ENCODE measurements around the gene RXFP1. TPM values are rescaled to one million over a fixed set of nuclear protein-coding genes. Genes with fewer than 3 reads are reported as not detected.

Gene RXFP1
- total RNA-seq, 2 donors from 2014 or later = not detected

GRCh38 chr4:158527516-158527915, 5.8 kb downstream of the RXFP1 start:
- H3K4me3 ChIP-seq = no peak overlapping the region
- no peaks in the 10 kb centered on the region for H3K27me3 ChIP-seq
- H3K9me3 ChIP-seq = no peaks in the 10 kb centered on the region
- no peaks in the 10 kb centered on the region for H3K36me3 ChIP-seq (replicated peaks in 1 of 2; ENCODE audit: insufficient read depth in 1 of 2, low read depth in 2 of 2)
- intact Hi-C loops (cut with DNase I) = no loop called here
- H3K27ac ChIP-seq = no peak overlapping the region
- no peak for DNase-seq
- no peak for ATAC-seq
- 88 to 89% methylated on average over 1 of the region's 1 CpG for WGBS, 2 donors
- TF ChIP-seq POLR2A (IDR thresholded peaks at IDR 0.05) (no peak), CTCF (IDR thresholded peaks at IDR 0.05) (no peak)
- H3K4me1 ChIP-seq = no peaks in the 10 kb centered on the region

- DNase-seq (no peak), ATAC-seq (no peak)
- Histone ChIP-seq H3K4me3 (no peak overlapping the region), H3K36me3 (replicated peaks in 1 of 2; ENCODE audit: insufficient read depth in 1 of 2, low read depth in 2 of 2) (no peaks in the 10 kb centered on the region), H3K27ac (no peak overlapping the region), H3K27me3 (no peaks in the 10 kb centered on the region), H3K9me3 (no peaks in the 10 kb centered on the region), H3K4me1 (no peaks in the 10 kb centered on the region)
- 72 to 88% methylated on average over 1 of the region's 1 CpG for WGBS, 2 donors
- TF ChIP-seq POLR2A (IDR thresholded peaks at IDR 0.05) (no peak), CTCF (IDR thresholded peaks at IDR 0.05) (no peak)
- intact Hi-C loops (cut with DNase I) = no loop called here
These were observed 7.8 kb downstream of the RXFP1 start for GRCh38 chr4:158529505-158529904.

GRCh38 chr4:158530381-158530780, 8.7 kb downstream of the RXFP1 start:
- TF ChIP-seq CTCF (IDR thresholded peaks at IDR 0.05) (no peak), POLR2A (IDR thresholded peaks at IDR 0.05) (no peak)
- DNase-seq (no peak), ATAC-seq (no peak)
- no peak overlapping the region for H3K4me3 ChIP-seq
- WGBS, 2 donors = 53 to 66% methylated on average over 2 of the region's 2 CpGs
- H3K4me1 ChIP-seq = no peaks in the 10 kb centered on the region
- H3K36me3 ChIP-seq (replicated peaks in 1 of 2; ENCODE audit: insufficient read depth in 1 of 2, low read depth in 2 of 2) = no peaks in the 10 kb centered on the region
- no peaks in the 10 kb centered on the region for H3K27me3 ChIP-seq
- H3K9me3 ChIP-seq = no peaks in the 10 kb centered on the region
- H3K27ac ChIP-seq = no peak overlapping the region
- intact Hi-C loops (cut with DNase I) = no loop called here

- WGBS, 2 donors = 69 to 72% methylated on average over 6 of the region's 6 CpGs
- Histone ChIP-seq H3K36me3 (replicated peaks in 1 of 2; ENCODE audit: insufficient read depth in 1 of 2, low read depth in 2 of 2) (no peaks in the 10 kb centered on the region), H3K27me3 (no peaks in the 10 kb centered on the region), H3K9me3 (no peaks in the 10 kb centered on the region), H3K4me1 (no peaks in the 10 kb centered on the region), H3K4me3 (no peak overlapping the region), H3K27ac (no peak overlapping the region)
- TF ChIP-seq POLR2A (IDR thresholded peaks at IDR 0.05) (no peak), CTCF (IDR thresholded peaks at IDR 0.05) (no peak)
- ATAC-seq (no peak), DNase-seq (no peak)
- intact Hi-C loops (cut with DNase I) = no loop called here
These were observed 9.2 kb downstream of the RXFP1 start for GRCh38 chr4:158530898-158531297.

GRCh38 chr4:158532556-158533231, 11.0 kb downstream of the RXFP1 start:
- intact Hi-C loops (cut with DNase I) = no loop called here

More at GRCh38 chr4:158532556-158533231, 11.0 kb downstream of the RXFP1 start:
- no peaks in the 10 kb centered on the region for H3K36me3 ChIP-seq (replicated peaks in 1 of 2; ENCODE audit: insufficient read depth in 1 of 2, low read depth in 2 of 2)
- H3K27me3 ChIP-seq = no peaks in the 10 kb centered on the region
- H3K4me1 ChIP-seq = no peaks in the 10 kb centered on the region
- WGBS, 2 donors = 51 to 54% methylated on average over 6 of the region's 6 CpGs
- H3K27ac ChIP-seq = no peak overlapping the region
- no peak overlapping the region for H3K4me3 ChIP-seq
- H3K9me3 ChIP-seq = no peaks in the 10 kb centered on the region
- TF ChIP-seq CTCF (IDR thresholded peaks at IDR 0.05) (no peak), POLR2A (IDR thresholded peaks at IDR 0.05) (no peak)
- ATAC-seq = no peak
- no peak for DNase-seq

Measured in body of pancreas (tissue), 4 donors.